SU-DHL-6 (cell line): ENCODE results near the gene CHST1.

Experiments
- EZH2phosphoT487 ChIP-seq: fragments of 200-600 bp; sonication (generic), shearing (Covaris generic); conservative IDR thresholded peaks from 2 replicates; pipeline ENCODE4 v1.6.1; 2018; ENCODE audit warnings: mild to moderate bottlenecking, antibody characterized with exemption, low read length, moderate library complexity, mixed read lengths
- TF ChIP-seq, protein P1 (sequence below): fragments of 200-600 bp; sonication (generic); IDR thresholded peaks from one replicate; pipeline ENCODE4 v1.5.1; 2017; ENCODE audit warnings: antibody characterized with exemption, mild to moderate bottlenecking, low read length, moderate library complexity; ENCODE audit not compliant: insufficient read depth, poor library complexity, severe bottlenecking

DNA sequence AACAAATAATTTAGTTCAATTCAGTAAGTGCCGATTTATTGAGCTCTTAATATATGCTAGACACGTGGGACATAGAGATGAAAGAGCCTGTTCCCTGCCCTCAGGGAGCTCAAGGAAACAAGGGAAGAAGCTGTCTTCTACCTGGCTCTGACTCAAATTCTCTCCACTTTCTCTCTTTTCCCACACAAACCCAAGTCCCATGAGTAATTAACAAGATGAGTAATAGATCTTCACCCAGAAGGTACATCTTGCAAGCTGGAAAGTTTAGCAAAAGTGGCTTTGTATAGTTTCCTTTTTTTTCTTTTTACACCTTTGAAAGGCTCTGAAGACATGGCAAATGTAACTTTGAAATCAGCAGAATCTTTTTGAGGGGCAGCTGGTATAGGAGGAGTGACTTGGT, 48.2 kb upstream of the CHST1 start:
- TF ChIP-seq, protein P1, sequence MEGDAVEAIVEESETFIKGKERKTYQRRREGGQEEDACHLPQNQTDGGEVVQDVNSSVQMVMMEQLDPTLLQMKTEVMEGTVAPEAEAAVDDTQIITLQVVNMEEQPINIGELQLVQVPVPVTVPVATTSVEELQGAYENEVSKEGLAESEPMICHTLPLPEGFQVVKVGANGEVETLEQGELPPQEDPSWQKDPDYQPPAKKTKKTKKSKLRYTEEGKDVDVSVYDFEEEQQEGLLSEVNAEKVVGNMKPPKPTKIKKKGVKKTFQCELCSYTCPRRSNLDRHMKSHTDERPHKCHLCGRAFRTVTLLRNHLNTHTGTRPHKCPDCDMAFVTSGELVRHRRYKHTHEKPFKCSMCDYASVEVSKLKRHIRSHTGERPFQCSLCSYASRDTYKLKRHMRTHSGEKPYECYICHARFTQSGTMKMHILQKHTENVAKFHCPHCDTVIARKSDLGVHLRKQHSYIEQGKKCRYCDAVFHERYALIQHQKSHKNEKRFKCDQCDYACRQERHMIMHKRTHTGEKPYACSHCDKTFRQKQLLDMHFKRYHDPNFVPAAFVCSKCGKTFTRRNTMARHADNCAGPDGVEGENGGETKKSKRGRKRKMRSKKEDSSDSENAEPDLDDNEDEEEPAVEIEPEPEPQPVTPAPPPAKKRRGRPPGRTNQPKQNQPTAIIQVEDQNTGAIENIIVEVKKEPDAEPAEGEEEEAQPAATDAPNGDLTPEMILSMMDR = no peak
- no peak for TF ChIP-seq EZH2phosphoT487
